Measurements from ENCODE around the gene TGM2.

DNA sequence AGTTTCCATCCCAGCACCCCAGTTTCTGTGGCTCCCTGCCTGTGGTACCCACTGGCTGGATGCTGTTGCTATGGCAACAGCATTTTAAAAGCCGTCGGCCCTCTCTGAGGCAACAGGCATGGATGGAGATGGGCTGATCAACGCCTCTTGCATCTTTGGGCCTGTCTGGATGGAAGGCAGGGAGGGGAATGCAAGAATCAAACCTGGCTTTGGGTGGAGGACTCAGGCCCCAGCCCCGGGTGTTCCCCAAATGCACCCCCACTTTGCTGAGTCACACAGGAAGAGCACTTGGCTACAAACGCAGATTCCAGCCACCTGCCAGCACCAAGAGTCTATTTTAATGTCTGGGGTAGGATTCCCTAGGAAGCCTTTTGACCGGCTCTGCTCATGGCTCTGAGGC is 45.7 kb upstream of the TGM2 start:
- TF ChIP-seq POLR2A (IDR thresholded peaks at IDR 0.05) (no peak), POLR2AphosphoS5 (IDR thresholded peaks at IDR 0.05) (no peak)
- TF ChIP-seq, protein P1, sequence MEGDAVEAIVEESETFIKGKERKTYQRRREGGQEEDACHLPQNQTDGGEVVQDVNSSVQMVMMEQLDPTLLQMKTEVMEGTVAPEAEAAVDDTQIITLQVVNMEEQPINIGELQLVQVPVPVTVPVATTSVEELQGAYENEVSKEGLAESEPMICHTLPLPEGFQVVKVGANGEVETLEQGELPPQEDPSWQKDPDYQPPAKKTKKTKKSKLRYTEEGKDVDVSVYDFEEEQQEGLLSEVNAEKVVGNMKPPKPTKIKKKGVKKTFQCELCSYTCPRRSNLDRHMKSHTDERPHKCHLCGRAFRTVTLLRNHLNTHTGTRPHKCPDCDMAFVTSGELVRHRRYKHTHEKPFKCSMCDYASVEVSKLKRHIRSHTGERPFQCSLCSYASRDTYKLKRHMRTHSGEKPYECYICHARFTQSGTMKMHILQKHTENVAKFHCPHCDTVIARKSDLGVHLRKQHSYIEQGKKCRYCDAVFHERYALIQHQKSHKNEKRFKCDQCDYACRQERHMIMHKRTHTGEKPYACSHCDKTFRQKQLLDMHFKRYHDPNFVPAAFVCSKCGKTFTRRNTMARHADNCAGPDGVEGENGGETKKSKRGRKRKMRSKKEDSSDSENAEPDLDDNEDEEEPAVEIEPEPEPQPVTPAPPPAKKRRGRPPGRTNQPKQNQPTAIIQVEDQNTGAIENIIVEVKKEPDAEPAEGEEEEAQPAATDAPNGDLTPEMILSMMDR (IDR thresholded peaks at IDR 0.05 in 8 of 11, conservative IDR thresholded peaks at IDR 0.05 in 3 of 11), result no peak

All from spleen (tissue), 7 donors.